ENCODE measurements around the gene ABHD1.
"Not testable (repeated sequence)": the region's sequence is repeated elsewhere in the genome, so short reads cannot be mapped to it uniquely, and the experiment has no call there.

ABHD1 gene

DNA sequence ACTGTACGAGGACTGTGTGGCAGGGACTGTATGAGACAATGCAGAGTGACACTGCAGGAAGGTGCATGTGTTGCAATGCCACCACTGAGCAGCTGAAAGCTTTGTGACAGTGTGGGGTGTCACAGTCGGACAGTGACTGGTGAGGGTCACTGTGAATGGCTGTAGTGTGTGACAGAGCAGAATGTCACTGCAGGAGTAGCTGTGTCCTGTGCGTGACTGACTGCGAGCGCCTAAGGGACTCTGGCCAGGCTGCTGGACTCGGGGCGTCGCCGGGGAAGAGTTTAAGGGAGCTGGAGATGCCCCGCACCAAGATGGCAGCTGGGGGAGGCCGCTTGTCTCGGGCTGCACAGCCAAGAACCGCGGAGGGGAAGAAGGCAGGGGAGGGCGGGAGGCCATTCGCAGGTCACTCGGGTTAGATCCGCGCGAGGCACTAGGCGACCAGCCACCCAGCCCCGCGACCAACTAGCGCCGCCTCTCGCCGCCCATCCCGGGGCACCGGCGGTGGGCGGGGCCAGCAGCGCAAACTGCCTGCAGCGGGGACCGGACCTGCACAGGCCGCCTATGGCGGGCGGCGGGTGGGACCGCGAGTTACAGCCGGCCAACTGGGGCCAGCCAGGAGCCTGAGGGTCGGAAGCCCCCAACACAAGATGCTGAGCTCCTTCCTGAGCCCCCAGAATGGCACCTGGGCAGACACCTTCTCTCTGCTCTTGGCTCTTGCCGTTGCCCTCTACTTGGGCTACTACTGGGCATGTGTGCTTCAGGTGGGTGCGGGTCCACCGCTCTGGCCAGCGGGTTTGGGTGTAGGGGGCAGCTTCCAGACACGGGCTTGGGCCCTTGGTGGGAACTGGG lies at the start of gene ABHD1:
Gene ABHD1 (plus strand): TSS at position 514 of the 849 bp plus-strand sequence. CDS start 134 bp downstream, at position 648.
- no peak for FAIRE-seq

GRCh38 chr2:27074738-27075565 lies 48.7 kb upstream of the ABHD1 start:
- FAIRE-seq, result no peak

- not testable (repeated sequence) for FAIRE-seq
Measured at GRCh38 chr2:27075566-27075871, 48.1 kb upstream of the ABHD1 start.

GRCh38 chr2:27076323-27076722 lies 47.3 kb upstream of the ABHD1 start:
- no peak for FAIRE-seq

DNA sequence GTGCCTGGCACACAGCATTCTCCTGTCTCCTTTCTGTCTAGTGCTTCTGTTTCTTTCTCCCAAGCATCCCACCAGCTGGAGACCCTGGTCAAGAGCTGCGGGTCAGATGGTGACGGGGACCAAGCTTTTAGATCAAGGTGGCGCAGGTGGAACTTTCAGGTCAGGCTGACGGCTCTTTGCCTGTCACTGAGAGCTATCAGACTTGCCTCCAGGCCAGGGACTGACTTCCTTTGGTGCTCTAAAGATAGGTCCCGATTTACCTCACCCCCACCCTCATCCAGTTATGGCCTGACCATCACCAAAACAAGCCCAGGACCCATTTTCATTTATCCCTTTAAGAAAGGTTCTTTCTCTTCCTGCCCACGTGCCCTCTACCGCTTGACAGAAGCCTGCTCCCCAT lies 46.4 kb upstream of the ABHD1 start:
- FAIRE-seq, result no peak

GRCh38 chr2:27078267-27079194 lies 45.1 kb upstream of the ABHD1 start, which contains the start of gene EMILIN1:
EMILIN1 (plus strand) TSS chr2:27078615; CDS start chr2:27079066, 451 bp downstream.
- no peak for FAIRE-seq

DNA sequence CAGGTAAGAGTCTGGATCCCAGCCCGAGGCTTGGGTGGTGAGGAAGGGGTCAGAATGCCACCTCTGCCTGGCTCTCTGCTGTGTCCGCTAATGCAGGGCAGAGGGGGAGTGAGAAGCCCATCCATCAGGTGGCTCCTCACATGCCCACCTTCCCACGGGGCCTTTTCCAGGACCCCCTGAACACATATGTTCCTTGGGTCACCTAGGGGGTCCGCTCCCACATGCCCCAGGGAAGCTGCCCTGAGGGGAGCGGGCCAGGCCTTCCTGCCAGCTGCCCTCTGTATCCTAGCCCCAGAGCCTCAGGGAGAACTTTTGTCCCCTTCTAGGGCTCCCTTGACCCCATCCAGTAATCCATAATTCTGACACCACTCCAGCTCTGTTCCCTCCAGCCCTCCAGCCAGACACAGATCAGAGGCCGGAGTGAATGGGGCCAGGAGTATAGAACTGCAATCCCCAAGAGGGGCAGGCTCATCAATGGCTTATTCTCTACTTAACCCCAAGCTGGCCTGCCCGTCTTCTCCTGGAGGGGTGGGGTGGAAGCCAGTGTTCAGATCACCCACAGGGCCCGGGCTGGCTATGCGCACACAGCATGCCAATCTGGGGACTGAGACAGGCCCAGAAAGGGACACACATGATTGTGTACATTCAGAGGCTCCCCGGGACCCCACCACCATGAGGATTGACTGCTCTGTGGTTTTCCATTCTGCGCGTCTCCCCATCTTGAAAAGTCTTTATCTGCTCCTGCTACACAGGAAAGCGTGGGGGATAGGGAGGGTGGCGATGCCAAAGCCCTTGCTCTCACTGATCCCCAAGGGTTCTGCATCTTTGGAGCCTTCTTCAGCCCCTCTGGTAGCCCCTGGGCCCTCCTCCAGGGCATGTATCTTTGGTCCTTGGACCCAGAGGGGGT lies 44.1 kb upstream of the ABHD1 start:
- FAIRE-seq, result no peak

DNA sequence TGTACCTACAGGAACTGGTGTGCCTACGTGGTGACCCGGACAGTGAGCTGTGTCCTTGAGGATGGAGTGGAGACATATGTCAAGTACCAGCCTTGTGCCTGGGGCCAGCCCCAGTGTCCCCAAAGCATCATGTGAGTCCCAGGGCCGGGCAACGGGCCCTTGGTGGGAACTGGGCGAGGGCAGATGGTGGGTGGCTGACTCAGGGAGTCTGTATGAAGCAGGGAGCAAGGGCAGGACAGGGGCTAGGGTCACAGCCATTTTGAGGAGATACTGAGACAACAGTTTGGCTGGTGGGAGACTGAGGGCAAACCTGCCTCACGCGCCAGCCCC lies 43.5 kb upstream of the ABHD1 start:
- FAIRE-seq, result no peak

GRCh38 chr2:27080603-27080936 lies 43.0 kb upstream of the ABHD1 start:
- no peak for FAIRE-seq

DNA sequence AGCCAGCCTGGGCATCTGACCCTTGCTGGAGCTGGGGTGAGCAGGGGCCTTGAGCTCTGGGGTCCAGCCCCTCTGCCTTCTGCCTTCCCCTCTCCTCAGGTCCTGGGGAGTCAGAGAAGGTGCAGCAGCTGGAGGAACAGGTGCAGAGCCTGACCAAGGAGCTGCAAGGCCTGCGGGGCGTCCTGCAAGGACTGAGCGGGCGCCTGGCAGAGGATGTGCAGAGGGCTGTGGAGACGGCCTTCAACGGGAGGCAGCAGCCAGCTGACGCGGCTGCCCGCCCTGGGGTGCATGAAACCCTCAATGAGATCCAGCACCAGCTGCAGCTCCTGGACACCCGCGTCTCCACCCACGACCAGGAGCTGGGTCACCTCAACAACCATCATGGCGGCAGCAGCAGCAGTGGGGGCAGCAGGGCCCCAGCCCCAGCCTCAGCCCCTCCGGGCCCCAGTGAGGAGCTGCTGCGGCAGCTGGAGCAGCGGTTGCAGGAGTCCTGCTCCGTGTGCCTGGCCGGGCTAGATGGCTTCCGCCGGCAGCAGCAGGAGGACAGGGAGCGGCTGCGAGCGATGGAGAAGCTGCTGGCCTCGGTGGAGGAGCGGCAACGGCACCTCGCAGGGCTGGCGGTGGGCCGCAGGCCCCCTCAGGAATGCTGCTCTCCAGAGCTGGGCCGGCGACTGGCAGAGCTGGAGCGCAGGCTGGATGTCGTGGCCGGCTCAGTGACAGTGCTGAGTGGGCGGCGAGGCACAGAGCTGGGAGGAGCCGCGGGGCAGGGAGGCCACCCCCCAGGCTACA lies 41.4 kb upstream of the ABHD1 start:
- no peak for FAIRE-seq

DNA sequence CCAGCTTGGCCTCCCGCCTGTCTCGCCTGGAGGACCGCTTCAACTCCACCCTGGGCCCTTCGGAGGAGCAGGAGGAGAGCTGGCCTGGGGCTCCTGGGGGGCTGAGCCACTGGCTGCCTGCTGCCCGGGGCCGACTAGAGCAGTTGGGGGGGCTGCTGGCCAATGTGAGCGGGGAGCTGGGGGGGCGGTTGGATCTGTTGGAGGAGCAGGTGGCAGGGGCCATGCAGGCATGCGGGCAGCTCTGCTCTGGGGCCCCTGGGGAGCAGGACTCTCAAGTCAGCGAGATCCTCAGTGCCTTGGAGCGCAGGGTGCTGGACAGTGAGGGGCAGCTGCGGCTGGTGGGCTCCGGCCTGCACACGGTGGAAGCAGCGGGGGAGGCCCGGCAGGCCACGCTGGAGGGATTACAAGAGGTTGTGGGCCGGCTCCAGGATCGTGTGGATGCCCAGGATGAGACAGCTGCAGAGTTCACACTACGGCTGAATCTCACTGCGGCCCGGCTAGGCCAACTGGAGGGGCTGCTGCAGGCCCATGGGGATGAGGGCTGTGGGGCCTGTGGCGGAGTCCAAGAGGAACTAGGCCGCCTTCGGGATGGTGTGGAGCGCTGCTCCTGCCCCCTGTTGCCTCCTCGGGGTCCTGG lies 40.7 kb upstream of the ABHD1 start:
- no peak for FAIRE-seq

GRCh38 chr2:27083410-27084296 lies 40.0 kb upstream of the ABHD1 start:
- no peak for FAIRE-seq

DNA sequence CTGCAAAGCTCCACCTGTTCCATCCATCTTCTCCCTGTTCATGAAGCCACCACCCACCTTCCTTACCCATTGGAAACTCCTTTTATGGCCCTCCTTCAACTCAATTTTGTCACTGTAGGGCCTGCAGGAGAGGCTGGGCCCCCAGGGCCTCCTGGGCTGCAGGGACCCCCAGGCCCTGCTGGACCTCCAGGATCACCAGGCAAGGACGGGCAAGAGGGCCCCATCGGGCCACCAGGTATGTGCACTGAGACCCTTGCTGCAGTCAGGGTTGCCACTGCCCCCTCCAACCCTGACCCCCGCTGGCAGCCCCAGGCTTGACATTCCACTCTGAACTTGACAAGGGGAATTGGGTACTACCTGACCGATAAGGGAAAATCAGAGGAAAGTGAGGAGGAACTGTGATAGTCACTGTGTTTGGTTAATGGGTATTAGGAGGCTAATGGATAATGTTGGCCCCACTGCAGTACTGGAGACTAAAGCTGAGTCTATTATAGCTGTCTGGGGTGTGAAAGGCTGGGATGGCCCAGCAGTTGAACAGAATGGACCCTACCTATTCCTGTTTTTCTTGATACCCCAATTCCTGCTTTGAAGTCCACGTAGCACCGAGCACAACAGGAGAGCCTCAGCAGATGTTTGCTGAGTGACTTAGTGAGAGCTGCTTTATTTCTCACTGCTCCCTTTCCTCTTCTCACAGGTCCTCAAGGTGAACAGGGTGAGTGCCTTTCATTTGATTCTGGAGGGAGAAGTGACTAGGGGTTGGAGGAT lies 39.1 kb upstream of the ABHD1 start:
- no peak for FAIRE-seq

DNA sequence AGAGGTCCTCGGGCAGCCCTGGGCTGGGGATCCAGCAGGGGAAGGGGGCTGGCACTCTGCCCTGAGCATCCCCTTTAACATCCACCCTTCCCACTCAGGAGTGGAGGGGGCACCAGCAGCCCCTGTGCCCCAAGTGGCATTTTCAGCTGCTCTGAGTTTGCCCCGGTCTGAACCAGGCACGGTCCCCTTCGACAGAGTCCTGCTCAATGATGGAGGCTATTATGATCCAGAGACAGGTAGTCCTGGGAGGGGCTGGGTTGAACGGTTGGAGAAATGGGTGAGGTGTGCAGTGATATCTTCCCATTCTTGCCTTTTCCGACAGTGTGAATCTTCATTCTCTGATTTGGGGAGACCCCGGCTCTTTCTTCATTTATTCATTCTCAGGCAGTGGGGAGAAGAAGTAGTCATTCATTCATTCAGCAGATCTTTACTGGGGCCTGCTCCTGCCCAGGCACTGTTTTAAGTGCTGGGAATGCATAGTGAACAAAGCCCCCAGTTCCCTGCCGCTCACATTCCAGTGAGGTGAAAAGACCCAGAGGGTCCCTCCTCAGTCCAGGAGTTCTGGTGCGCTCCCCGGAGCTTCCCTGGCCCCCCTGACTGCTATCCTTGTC lies 38.4 kb upstream of the ABHD1 start:
- no peak for FAIRE-seq

- FAIRE-seq, result no peak
Measured at GRCh38 chr2:27085673-27086089, 37.9 kb upstream of the ABHD1 start.

DNA sequence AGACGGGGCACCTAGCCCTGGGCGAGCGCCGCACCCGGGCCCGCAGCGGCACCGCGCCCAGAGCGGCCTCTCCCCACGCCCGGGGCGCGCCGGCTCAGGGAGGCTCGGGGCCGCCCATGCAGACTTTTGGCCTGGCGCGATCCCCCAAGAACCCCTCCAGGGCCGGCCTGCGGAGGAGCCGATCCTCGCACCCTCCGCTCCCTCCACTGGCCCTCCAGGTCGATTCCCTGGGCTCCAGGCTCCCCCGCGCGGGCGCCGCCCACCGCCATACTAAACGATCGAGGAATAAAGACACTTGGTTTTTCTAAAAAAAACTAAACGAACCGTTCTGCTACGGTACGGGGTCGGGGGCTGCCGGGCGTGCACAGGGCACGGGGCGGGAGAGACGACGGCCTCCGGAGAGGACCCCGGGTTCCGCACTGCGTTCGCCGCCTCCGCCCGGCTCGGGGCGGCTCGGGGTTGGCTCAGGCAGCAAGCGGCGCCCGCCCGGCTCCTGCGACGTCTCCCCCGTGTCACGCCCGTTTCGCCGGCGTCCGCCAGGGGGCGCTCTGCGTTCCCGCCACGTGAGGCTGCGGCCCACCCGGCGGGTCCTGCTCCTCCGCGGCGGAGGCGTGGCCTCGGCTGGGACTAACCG lies 37.4 kb upstream of the ABHD1 start:
- FAIRE-seq, result no peak

GRCh38 chr2:27086724-27087593 lies 36.7 kb upstream of the ABHD1 start, which contains the start of gene KHK:
KHK (plus strand) TSS chr2:27086772; CDS start chr2:27087260, 488 bp downstream.
- FAIRE-seq, result no peak

All from endometrium (tissue), 2 donors.